Parathyroid adenoma (tissue), 2 donors: ENCODE measurements around the gene PDPK1.

ENCODE experiments used
- H2AFZ ChIP-seq: fragments of 300-600 bp; sonication (generic); one replicate; pipeline ENCODE4 v1.7.0; 2017; ENCODE audit warnings: antibody characterized with exemption, mild to moderate bottlenecking
- H3K27ac ChIP-seq: fragments of 300-600 bp; sonication (generic); one replicate; pipeline ENCODE4 v1.7.0; 2017
- H3K27me3 ChIP-seq: fragments of 300-600 bp; sonication (generic); one replicate; pipeline ENCODE4 v1.7.0; 2017; ENCODE audit warnings: low read length; ENCODE audit not compliant: control insufficient read depth, insufficient read depth
- H3K36me3 ChIP-seq: fragments of 300-600 bp; sonication (generic); one replicate; pipeline ENCODE4 v1.7.0; 2017; ENCODE audit warnings: low read length; ENCODE audit not compliant: control insufficient read depth, insufficient read depth
- H3K4me1 ChIP-seq: fragments of 300-600 bp; sonication (generic); one replicate; pipeline ENCODE4 v1.7.0; 2017; ENCODE audit warnings: control low read depth
- H3K4me2 ChIP-seq: fragments of 300-600 bp; sonication (generic); one replicate; pipeline ENCODE4 v1.7.0; 2017; ENCODE audit warnings: low read length
- H3K4me3 ChIP-seq: fragments of 300-600 bp; sonication (generic); one replicate; pipeline ENCODE4 v1.7.0; 2017; ENCODE audit warnings: low read depth, low read length
- H3K79me2 ChIP-seq: fragments of 300-600 bp; sonication (generic); one replicate; pipeline ENCODE4 v1.7.0; 2017; ENCODE audit warnings: control low read depth
- H3K9ac ChIP-seq: fragments of 300-600 bp; sonication (generic); one replicate; pipeline ENCODE4 v1.7.0; 2017; ENCODE audit warnings: mild to moderate bottlenecking
- H3K9me3 ChIP-seq: fragments of 300-600 bp; sonication (generic); one replicate; pipeline ENCODE4 v1.7.0; 2017; ENCODE audit warnings: low read length; ENCODE audit not compliant: control insufficient read depth
- TF ChIP-seq, protein P1 (sequence below): fragments of 300-600 bp; sonication (generic); IDR thresholded peaks from one replicate; pipeline ENCODE4 v1.7.0; 2017; ENCODE audit warnings: antibody characterized with exemption, mild to moderate bottlenecking
- donor health status: primary hyperparathyroidism.

The PDPK1 gene

DNA sequence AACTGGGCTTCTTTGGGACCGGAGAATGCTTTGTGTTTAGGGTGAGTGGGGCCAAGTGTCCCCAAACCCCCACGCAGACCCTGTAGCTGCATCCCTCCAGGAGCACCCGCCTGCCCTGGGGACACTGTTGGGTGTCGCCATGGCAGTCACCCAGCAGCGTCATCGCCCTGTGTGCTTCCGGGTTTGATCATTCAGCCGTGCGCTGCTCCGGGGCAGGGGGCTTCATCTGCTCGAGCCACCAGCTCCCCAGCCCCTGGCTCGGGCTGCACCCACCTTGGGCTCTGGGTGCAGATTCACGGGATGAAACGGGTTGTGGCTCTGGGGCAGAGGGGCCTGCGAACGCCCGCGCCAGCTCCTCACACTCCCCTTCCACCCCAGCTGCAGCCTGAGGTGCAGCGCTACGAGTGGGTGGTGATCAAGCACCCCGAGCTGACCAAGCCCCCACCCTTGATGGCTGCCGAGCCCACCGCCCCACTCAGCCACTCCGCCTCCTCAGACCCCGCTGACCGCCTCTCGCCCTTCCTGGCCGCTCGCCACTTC, 37.9 kb upstream of the PDPK1 start:
- TF ChIP-seq, protein P1, sequence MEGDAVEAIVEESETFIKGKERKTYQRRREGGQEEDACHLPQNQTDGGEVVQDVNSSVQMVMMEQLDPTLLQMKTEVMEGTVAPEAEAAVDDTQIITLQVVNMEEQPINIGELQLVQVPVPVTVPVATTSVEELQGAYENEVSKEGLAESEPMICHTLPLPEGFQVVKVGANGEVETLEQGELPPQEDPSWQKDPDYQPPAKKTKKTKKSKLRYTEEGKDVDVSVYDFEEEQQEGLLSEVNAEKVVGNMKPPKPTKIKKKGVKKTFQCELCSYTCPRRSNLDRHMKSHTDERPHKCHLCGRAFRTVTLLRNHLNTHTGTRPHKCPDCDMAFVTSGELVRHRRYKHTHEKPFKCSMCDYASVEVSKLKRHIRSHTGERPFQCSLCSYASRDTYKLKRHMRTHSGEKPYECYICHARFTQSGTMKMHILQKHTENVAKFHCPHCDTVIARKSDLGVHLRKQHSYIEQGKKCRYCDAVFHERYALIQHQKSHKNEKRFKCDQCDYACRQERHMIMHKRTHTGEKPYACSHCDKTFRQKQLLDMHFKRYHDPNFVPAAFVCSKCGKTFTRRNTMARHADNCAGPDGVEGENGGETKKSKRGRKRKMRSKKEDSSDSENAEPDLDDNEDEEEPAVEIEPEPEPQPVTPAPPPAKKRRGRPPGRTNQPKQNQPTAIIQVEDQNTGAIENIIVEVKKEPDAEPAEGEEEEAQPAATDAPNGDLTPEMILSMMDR = no peak
- no peak overlapping the region for H2AFZ ChIP-seq
- no peaks in the 10 kb centered on the region for H3K27me3 ChIP-seq
- H3K4me2 ChIP-seq = no peak overlapping the region
- no peaks in the 10 kb centered on the region for H3K4me1 ChIP-seq
- no peaks in the 10 kb centered on the region for H3K9me3 ChIP-seq
- H3K9ac ChIP-seq = no peak overlapping the region
- no peak overlapping the region for H3K4me3 ChIP-seq
- H3K36me3 ChIP-seq = no peaks in the 10 kb centered on the region
- H3K79me2 ChIP-seq = peaks cover 3% of the 10 kb centered on the region
- no peak overlapping the region for H3K27ac ChIP-seq

DNA sequence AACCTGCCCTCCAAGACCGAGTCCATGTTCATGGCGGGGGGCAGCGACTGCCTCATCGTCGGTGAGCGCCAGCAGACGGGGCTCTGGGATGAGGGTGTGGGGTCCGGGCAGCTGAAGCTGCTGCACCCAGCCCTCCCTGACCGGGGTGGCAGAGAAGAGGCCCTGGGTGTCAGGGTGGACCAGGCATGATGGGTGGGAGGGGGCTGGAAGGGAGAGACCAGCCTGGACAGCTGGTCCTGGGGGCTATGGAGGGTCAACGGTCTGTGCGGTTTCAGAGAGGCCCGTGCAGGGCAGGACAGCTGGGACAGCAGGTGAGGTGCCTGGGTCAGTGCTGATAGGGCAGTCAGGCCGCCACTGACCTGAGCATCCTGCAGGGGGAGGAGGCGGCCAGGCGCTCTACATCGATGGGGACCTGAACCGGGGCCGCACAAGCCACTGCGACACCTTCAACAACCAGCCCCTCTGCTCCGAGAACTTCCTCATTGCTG, 37.3 kb upstream of the PDPK1 start:
- Histone ChIP-seq H3K27me3 (no peaks in the 10 kb centered on the region), H3K9ac (no peak overlapping the region), H3K4me3 (no peak overlapping the region), H3K36me3 (no peaks in the 10 kb centered on the region), H3K9me3 (no peaks in the 10 kb centered on the region), H3K4me2 (no peak overlapping the region), H3K79me2 (peaks cover 3% of the 10 kb centered on the region), H3K27ac (no peak overlapping the region), H2AFZ (no peak overlapping the region), H3K4me1 (no peaks in the 10 kb centered on the region)
- TF ChIP-seq, protein P1 = no peak

DNA sequence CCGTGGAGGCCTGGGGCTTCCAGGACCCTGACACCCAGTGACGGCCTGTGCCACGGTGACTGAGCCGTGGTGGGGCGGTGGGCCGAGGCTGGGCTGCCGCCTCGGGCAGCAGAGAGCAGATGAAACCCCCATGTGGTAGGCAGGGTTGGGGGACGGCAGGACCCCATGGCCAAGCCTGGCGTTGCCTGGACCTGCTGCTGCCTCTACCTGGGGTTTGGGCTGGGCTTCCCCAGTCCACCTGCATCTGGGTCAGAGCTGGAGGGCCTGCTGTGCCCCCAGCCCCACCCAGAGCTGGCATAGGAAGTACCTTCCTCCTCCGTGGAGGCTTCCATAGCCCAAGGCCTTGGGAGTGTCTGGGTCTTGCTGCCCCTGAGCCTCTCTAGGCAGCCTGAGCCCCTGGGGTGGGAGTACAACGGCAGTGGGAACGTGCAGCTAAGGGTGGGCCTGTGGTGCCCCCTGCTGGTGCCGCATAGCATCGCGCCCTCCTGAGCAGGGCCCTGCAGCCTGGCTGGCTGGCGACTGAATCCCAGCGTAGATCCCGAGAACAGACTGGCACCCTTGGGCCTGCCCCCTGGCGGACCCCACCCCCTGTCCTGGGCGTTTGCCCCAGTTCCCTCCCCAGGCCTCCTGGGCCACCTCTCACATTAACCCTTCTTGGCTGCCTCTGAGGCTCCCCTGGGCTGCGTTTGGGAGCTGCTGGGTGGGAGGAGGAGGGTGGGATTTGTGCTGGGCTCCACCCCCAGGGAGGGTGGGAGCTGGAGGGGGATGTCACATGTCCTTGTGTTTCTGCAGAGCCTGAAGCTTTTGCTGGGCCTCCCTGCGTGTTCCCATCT, 36.7 kb upstream of the PDPK1 start:
- no peak overlapping the region for H3K4me3 ChIP-seq
- H3K36me3 ChIP-seq = no peaks in the 10 kb centered on the region
- no peak overlapping the region for H3K27ac ChIP-seq
- H3K9ac ChIP-seq = no peak overlapping the region
- H3K4me2 ChIP-seq = peak overlapping the region; percentile 19
- H3K4me1 ChIP-seq = no peaks in the 10 kb centered on the region
- peaks cover 3% of the 10 kb centered on the region for H3K79me2 ChIP-seq
- TF ChIP-seq, protein P1 = peak; percentile 96
- H3K27me3 ChIP-seq = no peaks in the 10 kb centered on the region
- H2AFZ ChIP-seq = peak overlapping the region; percentile 72
- no peaks in the 10 kb centered on the region for H3K9me3 ChIP-seq

DNA sequence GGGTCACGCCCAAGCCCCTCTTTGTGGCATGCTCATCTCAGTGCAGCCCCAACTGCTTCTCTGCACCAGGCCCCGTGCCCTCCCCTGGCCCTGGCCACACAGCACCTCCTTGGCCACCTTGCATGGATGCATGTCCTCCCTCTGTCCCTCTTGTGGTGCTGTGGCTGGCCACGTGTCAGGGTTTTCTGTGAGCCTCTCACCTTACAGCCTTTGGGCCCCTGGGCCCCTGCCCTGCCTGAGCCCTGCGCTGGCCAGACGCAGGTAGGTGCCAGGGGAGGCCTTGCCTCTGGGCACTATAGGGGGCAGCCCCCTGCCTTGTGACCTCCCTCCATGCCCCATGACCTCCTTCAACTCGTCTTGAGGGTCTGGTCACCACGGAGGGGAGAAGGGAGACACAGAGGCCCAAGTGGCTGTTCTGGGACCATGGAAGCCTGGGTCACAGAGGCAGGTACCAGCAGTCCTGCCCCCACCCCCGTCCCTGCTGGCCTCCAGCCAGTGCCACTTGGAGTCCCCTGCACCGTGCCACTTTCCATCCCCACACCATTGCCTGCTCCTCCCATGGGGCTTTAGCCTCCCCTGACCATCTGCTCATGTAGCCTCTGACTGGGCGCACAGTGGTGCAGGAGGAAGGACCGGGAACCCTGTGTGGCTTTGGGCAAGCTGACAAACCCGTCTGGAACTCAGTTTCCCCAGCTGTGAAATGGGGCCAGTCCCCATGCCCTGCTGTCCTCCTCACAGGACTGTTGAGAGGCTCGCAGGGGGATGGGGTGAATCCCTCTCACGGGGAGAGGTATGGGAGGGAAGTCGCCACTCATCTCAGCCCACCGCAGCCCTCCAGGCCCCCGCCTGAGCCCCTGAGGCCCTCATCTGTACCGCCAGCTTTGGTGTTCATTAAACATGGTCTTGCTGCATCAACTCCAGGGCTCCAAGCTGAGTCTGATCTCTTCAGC, 35.6 kb upstream of the PDPK1 start:
- no peak overlapping the region for H3K27ac ChIP-seq
- no peaks in the 10 kb centered on the region for H3K4me1 ChIP-seq
- H3K4me3 ChIP-seq = no peak overlapping the region
- H3K9me3 ChIP-seq = no peaks in the 10 kb centered on the region
- TF ChIP-seq, protein P1 = no peak
- H3K27me3 ChIP-seq = no peaks in the 10 kb centered on the region
- H3K9ac ChIP-seq = no peak overlapping the region
- no peaks in the 10 kb centered on the region for H3K36me3 ChIP-seq
- no peak overlapping the region for H3K4me2 ChIP-seq
- H3K79me2 ChIP-seq = peaks cover 3% of the 10 kb centered on the region
- no peak overlapping the region for H2AFZ ChIP-seq
